Ishikawa (cell line): ENCODE results near the gene KCNK6.

ENCODE experiments used
- CEBPB ChIP-seq: IDR thresholded peaks from 2 replicates; pipeline ENCODE4 v1.6.1; 2012
- CREB1 ChIP-seq: IDR thresholded peaks from 2 replicates; pipeline ENCODE4 v1.6.1; 2012; ENCODE audit warnings: low read depth
- EGR1 ChIP-seq: IDR thresholded peaks from 2 replicates; pipeline ENCODE4 v1.6.1; 2012
- EP300 ChIP-seq: IDR thresholded peaks from 2 replicates; pipeline ENCODE4 v1.6.1; 2012; ENCODE audit warnings: borderline replicate concordance
- FOXM1 ChIP-seq: IDR thresholded peaks from 2 replicates; pipeline ENCODE4 v1.6.1; 2012; ENCODE audit warnings: low read depth, borderline replicate concordance
- MAX ChIP-seq: IDR thresholded peaks from 2 replicates; pipeline ENCODE4 v1.6.1; 2012
- NFIC ChIP-seq: IDR thresholded peaks from 2 replicates; pipeline ENCODE4 v1.6.1; 2012
- RAD21 ChIP-seq: IDR thresholded peaks from 2 replicates; pipeline ENCODE4 v1.6.1; 2012; ENCODE audit warnings: low read depth
- REST ChIP-seq: IDR thresholded peaks from 2 replicates; pipeline ENCODE4 v1.6.1; 2012; ENCODE audit warnings: low read depth, mild to moderate bottlenecking
- TAF1 ChIP-seq: IDR thresholded peaks from 2 replicates; pipeline ENCODE4 v1.6.1; 2012; ENCODE audit warnings: low read depth, mild to moderate bottlenecking
- TCF12 ChIP-seq: IDR thresholded peaks from 2 replicates; pipeline ENCODE4 v1.6.1; 2012; ENCODE audit warnings: low read depth
- TEAD4 ChIP-seq: IDR thresholded peaks from 2 replicates; pipeline ENCODE4 v1.6.1; 2012
- YY1 ChIP-seq: IDR thresholded peaks from 2 replicates; pipeline ENCODE4 v1.6.1; 2012; ENCODE audit warnings: low read depth
- ZBTB7A ChIP-seq: IDR thresholded peaks from 2 replicates; pipeline ENCODE4 v1.6.1; 2012; ENCODE audit warnings: low read depth

GRCh38 chr19:38315657-38316476 lies 3.8 kb upstream of the KCNK6 start, which contains the start of gene YIF1B:
- TF ChIP-seq TCF12 (0 out of 2 replicates have a peak, but pooled peaks have one; percentile 25), EGR1 (peak; percentile 34; the same call in 1 of the 2 replicates), FOXM1 (no peak), MAX (peak; percentile 39; the same call in 1 of the 2 replicates), CEBPB (no peak), ZBTB7A (no peak), TAF1 (no peak; the same call in 1 of the 2 replicates), REST (no peak), TEAD4 (no peak), EP300 (no peak), NFIC (no peak), RAD21 (no peak), YY1 (peak; percentile 43; the same call in 1 of the 2 replicates), CREB1 (no peak)
